Urothelium cell line (cell line): ENCODE data around the gene LMAN1L.
A peak's percentile ranks its signal among the peaks of the same experiment; 100 is the strongest.

Experiments
- DNase-seq: peaks from one replicate; pipeline ENCODE4 v3.0.0; 2011; ENCODE audit warnings: low spot score, mixed read lengths
- FAIRE-seq: peaks from 2 replicates; lab custom pipeline; 2011; peaks lifted over from hg19 to GRCh38; lab: Jason Lieb, UNC

Gene LMAN1L

DNA sequence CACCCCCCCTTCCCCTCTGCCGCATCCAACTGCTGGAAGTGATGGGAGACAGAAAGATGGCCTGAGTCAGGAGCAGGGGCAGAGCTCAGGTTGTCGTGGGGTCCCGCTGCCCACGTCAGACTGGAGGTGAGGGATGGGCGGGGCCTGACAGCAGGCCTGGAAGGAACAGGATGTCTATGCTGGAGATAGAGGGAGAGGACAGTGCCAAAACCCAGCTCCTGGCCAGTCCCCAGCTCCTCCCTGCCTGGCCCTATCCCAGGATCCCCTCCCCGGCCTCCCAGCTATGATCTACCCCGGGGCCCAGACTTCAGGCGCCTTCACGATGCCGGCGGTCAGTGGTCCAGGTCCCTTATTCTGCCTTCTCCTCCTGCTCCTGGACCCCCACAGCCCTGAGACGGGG lies at the start of gene LMAN1L:
LMAN1L (plus strand) TSS at position 303 of the 400 bp plus-strand sequence; CDS start at position 323, 20 bp downstream.
- DNase-seq (no peak), FAIRE-seq (no peak)

DNA sequence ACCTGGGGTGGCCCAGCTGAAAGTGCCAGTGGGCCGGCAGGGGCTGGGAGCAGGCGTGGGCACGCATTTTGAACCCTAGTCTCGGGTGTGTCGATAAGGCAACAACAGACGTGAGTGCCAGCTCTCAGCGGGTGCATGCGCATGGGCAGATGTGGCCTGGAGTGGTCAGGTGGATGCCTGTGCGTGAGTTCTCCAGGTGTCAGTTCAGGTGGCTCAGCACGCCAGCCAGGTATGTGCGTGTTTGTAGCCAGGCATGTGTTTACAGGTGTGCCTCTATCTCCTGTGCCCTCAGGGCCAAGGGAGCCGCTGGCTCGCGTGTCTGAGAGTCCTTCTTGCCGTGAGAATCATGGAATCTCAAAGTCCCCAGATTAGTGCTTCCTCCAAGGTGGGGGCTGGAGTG lies 49.2 kb upstream of the LMAN1L start:
- no peak for FAIRE-seq
- no peak for DNase-seq

DNA sequence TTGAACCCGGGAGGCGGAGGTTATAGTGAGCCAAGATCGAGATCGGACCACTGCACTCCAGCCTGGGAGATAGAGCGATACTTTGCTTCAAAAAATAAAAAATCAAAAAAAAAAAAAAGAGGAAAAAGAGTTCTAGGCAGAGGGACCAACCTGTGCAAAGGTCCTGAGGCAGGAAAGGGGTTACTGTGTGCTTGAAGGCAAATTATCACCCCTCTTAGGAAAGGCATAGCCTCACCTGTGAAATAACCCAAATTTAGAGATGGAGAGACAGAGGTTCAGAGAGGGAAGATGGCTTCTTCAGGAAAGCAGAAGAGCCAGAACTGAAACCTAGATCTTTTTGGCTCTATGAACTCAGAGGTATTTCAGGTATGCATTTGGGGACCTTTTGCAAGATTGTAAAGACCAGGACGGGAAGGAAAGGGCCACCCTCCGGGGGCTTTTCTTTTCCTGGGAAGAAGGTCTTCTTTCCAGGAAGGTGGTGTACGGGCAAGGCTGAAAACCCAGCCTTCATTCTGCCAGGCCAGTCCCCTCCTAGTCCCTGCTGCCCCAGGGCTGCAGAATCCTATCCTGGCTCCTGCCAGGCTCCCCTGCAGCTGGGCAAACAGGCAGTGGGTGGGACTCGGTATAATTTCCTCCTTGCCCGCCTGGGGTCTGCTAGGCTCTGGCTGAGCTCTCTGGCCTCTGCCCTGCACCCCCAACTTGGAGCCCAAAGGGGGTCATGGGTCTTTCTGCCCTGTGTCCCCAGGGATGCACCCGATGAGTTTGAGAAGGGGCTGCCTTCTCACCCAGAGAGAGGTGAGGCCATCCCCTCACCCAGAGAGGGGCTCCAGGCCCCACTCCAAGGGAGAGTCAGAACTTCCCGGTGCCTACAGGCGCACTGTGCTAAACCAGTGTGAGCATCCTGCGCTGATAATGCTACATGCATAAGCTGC lies 45.2 kb upstream of the LMAN1L start:
- DNase-seq: no peak
- no peak for FAIRE-seq

DNA sequence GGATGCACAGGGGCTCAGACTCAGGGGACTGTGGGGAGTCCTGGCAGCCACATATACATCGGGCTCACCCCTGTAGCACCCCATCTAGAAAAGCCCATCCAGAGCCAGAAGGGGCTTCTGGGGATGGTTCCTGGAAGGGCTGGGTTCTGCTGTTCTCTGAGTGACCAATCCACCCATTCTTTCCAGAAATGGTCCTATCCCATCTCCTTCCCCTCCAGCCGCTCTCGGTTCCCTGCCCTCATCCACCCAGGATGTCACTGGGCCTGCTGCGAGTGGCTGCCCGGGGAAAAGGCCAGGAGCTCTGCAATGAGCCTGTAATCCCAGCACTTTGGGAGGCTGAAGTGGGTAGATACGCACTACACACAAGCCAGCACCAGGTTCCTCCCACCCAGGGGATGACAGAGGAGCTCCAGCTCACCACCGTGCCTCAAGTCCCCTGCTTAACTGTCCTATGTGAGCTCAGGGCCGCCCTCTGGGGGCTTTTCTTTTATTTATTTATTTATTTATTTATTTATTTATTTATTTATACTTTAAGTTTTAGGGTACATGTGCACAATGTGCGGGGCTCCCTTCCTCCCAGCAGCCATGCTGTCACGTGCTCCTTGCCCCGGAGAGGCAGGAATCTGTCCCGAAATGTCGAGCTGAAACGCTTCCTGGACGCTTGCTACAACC lies 44.4 kb upstream of the LMAN1L start:
- DNase-seq (no peak), FAIRE-seq (no peak)

DNA sequence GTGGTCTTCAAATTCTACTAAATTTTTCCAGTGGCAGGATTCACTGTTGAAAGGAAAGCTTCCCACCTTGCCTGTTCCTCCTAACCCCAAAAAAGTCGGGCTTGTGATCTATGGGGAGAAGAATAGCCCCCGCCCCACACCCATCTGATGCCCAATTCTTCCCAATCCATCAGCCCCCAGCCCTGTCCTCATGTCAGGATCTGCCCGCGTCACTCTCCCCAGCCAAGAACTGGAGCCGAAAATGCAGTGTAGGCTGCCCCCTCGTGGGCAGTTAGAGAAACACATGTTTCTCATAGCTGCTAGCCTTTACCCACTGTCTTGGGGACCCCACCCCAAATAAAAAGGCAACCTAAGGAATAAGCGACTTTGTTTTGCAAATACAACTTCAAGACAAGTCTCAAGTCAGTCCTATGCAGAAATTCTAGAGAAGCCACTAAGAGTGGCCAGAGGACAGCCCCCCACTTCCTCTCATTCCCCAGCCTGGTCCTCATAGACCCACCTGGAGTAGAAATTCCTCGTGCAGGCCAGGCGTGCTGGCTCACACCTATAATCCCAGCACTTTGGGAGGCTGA lies 43.8 kb upstream of the LMAN1L start:
- no peak for FAIRE-seq
- DNase-seq: peak; percentile 74

DNA sequence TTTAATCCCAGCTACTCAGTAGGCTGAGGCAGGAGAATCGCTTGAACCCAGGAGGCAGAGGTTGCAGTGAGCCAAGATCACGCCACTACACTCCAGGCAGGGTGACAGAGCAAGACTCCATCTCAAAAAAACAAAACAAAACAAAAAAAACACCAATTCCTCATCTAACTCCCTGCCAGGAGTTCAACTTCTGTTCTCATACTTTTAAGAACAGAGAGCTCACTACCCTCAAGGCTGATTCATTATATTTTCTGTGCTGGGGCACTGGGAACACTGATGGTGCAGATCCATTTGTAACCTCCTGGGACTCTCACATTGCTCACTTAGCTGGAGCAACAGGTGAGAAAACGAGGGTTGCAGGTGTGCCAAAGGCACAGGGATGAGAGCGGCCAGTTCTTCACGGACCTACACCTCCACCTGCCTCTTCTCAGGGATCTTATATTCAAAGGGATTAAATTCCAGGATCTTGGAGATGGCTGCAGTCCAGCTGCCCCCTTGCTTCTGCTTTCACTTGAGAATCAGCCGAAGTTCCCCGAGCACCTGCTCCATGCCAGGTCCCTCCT lies 43.1 kb upstream of the LMAN1L start:
- FAIRE-seq: no peak
- DNase-seq: no peak

DNA sequence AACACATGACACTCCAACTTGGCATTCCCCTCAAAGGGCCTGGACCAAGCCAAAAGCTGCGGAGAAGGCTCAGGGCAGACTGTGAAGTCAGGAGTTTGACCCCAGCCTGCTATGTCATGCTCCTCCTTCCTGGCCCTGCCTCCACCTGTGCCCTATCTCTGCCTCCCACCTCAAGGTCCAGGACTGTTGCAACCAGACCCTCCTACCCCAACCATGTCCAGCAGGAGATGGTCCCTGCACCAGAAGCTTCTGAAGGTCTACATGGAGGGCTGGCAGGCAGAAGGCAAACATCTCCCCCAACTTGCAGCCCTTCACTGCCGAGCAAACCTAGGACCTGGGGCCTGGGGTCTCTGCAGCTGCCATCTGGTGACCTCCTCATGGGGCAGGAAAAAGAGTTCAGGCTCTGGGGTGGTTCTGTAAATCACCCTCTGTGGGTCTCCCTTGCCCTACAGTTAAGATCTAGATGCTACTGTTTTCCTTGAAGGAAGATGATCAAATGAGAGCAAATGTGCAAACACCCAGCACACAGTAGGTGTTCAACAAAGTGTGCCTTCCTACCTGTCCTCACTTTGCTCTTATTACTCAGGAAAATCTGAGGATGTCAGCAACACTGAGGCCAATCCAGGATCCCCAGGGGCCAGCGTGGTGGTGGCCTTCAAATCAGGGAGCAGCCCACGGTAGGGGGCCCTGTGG lies 42.3 kb upstream of the LMAN1L start:
- DNase-seq: no peak
- FAIRE-seq: no peak

DNA sequence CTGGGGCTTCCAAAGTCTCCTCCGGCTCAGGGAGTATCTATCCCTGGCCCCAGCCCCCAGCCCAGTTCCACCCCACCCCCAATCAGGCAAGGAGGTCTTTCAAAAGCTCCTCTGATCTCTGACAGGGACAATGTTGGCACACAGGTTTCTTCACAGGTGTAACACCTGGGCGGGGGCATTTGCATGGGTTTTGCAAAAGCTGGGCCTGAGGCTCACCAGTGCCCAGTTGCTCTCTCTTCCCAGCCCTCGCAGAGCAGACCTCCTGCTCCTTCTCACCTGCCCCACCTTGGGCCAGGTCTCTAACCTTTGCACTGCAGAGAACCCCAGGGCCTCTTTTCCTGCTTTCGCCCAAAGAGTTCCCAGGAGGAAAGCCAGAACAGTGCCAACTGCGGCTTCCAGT lies 39.3 kb upstream of the LMAN1L start:
- DNase-seq: no peak
- FAIRE-seq: no peak

DNA sequence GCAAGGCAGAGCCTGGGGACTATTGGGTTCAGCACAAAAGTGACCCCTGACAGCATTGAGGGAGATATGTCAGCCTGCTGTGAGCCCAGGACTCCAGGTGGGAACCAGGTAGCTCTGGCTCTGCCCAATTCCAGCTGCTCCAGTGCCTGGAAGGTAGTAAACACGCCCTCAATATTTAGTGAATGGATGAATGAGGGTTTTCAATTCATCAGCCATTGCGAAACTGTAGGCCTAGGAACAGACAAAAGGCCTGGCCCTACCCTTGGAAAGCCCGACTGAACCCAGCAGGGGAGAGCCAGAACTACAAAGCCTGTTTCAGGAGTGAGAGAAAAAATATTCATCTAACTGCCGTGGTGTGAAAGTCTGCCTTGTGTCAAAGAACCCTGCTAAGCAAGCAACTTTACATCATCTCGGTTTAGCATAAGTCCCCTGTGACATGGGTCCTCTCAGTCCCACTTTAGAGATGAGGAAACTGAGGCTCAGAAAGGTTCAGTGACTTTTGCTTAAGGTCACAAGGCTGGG lies 38.8 kb upstream of the LMAN1L start:
- DNase-seq (no peak), FAIRE-seq (no peak)

DNA sequence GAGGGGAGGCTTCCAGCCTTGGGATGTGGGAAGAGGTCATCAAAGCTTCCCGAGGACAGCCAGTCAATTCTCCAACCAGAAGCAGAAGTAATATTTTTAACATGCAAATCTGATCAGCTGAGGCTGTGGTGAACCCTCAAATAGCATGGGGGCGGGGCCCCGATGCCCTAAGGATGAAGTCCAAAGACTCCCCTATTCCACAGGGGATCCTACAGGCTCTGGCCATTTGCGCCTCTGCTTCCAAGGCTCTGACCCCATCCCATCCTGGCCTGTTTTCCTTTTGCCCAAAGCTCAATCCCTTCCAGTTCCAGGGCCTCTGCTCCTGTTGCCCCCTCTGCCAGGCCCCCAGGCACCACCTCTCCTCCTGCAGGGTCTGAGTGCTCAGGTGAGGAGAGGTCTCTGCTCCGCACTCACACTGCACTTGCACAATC lies 37.5 kb upstream of the LMAN1L start:
- FAIRE-seq (no peak), DNase-seq (no peak)

DNA sequence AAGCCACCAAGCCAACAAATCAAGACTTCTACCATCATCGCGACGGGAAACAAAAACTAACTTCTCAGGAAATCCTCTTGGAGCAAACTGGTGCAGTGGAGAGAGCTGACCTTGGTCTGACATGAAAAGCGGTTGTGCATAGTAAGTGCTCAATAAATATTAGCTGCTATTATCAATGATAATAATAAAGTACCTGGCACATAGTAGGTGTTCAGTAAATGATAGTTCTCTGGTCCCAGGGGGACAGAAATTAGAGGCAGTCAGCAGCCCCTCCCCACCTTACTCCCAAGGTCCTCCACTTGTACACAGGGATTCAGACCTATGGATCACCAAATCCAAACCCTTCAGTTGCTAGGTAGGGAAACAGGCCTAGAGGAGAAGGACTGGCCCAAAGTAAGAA lies 36.7 kb upstream of the LMAN1L start:
- no peak for FAIRE-seq
- no peak for DNase-seq

DNA sequence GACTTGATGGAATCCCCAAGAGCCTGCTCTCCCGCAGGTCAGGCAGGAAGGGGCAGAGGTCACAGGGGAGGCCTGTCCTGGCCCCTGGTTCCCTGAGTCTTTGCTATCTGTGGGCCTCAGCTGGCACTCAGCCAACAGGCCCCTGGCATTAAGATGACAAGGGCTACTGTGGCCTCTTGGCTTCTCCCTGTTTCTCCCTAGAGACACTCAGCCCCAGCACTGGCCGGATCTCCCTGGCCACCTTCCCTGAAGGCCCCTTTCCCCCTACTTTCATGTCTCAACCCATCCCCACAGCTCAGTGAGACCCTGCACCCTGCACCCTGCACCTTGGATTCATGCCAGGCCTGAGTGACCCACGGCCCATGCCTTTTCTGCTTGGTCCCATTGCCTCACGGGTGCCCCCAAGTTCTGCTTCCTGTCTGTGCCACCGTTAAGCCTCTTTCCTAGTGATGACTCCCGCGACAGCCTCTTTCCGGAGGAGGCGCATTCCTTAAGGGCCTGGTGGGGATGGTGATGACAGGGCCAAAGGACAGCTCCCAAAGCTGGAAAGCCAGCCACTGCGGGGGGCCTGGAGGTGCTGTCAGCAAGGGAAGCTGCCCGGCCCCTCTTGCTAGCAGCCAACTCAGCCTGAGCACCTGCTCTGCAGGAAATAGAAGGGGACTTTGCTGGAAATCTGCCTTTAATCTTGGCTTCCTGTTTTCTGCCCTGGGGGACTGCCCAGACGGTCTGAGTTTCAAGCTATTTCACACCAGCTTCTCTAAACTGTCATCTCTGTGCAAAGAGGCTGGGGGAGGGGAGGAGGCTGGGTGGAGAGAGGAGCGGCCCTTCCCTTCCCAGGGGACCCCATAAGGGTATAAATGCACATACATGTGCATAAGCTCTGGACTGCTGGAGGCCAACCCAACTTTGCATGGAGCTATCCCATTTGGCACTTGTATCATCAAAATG lies 35.5 kb upstream of the LMAN1L start:
- FAIRE-seq (no peak), DNase-seq (no peak)

DNA sequence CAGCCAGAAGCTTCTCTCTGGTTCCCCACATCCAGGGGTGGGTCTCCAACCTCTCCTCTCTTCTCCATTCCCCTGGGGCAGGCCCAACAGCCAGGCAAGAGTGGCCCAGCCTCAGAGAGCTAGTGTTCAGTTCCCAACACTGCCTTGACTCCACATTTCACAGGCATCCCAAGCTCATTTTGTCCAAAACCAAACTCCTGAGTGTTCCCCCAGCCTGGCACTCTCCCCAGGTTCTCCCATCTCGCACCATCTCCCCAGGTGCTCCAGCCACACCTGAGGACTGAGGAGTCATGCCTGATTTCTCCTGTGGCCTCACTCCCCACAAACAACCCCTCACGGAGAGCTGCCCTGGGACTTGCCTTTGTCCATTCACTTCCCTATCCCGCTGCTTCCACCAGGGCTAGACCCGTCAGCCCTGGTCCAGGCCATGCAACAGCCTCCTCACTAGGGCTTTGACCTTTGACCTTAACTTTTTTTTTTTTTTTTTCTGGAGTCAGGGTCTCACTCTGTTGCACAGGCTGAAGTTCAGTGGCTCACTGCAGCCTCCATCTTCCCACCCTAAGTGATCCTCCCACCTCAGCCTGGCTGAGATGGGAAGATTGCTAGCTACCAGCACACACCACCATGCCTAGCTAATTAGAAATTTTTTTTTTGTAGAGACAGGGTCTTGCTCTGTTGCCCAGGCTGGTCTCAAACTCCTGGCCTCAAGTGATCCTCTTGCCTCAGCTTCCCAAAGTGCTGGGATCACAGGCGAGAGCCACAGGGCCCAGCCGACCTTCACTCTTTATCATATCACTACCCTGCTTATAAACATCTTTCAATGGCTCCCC lies 34.7 kb upstream of the LMAN1L start:
- FAIRE-seq (no peak), DNase-seq (no peak)

DNA sequence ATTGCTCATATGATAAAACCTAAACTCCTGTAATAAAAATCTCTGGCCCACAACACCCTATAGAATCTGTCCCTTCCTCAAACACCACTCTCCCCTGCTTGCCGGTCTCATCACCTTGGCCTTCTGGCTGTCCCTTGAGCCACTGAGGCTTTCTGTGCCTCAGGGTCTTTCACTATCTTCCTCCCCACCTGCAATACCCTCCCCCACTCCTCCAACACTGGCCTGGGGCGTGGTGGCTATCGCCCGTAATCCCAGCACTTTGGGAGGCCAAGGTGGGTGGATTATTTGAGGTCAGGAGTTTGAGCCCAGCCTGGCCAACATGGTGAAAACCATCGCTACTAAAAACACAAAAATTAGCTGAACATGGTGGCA lies 34.0 kb upstream of the LMAN1L start:
- FAIRE-seq: no peak
- DNase-seq: no peak

DNA sequence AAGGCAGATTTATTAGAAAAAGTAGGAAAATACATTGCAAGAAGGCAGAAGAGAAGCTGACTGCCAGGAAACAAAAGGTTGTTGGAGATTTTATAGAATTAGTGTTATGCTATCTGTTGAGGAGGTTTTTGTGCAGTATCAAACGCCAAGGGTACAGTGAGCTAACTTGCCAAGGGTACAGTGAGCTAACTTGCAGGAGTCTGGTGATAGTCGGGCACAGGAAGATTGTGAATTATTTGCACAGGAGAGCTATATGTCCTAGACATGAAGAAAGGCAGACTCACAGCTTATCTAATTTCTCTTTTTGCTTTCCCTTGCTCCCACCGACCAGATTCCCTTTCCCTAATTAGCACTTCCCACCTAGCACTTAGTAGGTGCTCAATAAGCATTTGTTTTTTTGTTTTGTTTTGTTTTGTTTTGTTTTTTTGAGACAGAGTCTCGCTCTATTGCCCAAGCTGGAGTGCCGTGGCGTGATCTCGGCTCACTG lies 33.4 kb upstream of the LMAN1L start:
- DNase-seq (no peak), FAIRE-seq (no peak)

DNA sequence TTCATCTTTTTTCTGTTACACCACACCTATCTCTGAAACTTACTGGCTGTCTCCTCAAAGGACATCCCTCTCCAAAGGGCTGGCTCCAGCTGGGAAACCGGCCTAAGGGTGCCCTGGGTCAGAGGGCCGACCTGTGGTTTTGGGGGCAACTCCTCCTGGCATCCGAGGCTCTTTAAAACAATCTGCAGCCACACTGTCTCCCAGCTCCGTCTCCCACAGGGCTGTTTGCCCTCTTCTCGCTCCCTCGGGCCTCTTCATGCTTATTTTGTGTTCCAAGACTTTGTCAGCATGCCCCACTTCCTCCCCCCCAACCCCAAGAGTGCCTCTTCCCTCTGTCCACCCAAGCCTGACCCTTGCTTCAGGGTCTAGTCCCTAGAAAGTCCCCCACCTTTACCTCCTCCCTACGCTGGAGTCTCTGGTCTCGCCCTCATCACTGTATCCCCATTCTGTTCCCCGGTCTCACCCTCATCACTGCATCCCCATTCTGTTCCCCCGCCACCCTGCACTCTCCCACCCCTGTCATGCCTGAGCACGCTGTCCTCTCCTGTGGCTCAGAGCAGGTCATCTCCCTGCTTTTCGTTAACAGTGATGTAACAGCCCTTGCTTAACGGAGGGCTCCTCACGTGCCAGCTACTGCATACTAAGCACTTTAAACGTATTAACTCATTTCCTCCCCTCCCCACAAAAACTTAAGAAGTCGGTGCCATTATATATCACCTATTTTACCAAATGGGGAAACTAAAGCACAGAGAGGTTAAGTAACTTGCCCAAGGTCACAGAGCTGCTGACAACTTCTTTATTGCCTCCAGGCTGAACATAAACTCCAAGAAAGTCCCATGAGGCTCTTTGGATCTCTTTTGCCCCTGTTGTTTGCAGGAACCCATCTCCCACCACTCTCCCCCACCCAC lies 31.9 kb upstream of the LMAN1L start:
- DNase-seq (no peak), FAIRE-seq (no peak)

DNA sequence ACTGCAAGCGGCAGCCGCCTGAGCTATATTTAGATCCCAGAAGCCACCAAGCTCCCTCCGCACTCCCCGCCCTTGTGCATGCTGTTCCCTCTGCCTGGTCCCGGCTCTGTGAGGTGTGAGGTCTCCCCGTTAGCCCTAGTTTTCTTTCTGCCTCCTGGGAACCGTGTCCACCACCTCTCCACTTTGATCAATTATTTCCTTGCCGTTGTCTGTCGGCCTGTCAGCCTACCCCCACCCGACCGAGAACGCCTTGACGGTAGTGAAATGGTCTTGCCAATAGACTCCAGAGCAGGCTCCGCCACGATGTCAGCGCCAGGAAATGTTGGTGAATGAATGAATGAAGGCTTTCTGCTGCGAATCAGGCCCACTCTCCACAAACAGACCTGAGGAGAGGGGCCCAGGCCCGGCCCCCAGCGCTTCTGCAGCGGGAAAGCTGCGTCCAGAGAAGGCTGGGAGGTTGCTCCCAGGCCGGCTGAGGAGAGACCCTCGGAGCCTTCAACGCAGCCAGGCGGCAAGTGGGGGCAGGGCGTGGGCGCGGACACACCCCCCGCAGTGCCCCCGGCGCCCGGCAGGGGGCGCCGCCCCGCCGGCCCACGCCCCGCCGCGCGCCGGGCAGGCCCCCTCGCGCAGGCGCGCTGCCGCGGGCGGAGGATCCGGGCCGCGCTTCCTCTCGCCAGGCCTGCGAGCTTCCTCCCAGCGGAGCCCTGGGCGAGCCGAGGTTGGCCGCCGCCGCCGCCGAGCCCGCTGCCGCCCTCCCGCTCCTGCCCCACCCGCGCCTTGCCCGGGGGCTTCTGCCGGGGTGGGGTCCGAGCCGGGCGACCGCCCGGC lies 31.0 kb upstream of the LMAN1L start, which contains the start of gene CSK:
CSK (plus strand) TSS at position 650 of the 828 bp plus-strand sequence. CDS start 16,218 bp downstream, outside the sequence.
- peak; percentile 93 for DNase-seq
- FAIRE-seq: no peak
